ENCODE measurements around the gene GPR32. TPM values are rescaled to one million over a fixed set of nuclear protein-coding genes. Genes with fewer than 3 reads are reported as not detected.

The GPR32 gene
- total and polyA plus RNA-seq, 8 donors, result not detected

GRCh38 chr19:50794074-50794875 lies 24.0 kb downstream of the GPR32 start:
- TF ChIP-seq, protein P1, sequence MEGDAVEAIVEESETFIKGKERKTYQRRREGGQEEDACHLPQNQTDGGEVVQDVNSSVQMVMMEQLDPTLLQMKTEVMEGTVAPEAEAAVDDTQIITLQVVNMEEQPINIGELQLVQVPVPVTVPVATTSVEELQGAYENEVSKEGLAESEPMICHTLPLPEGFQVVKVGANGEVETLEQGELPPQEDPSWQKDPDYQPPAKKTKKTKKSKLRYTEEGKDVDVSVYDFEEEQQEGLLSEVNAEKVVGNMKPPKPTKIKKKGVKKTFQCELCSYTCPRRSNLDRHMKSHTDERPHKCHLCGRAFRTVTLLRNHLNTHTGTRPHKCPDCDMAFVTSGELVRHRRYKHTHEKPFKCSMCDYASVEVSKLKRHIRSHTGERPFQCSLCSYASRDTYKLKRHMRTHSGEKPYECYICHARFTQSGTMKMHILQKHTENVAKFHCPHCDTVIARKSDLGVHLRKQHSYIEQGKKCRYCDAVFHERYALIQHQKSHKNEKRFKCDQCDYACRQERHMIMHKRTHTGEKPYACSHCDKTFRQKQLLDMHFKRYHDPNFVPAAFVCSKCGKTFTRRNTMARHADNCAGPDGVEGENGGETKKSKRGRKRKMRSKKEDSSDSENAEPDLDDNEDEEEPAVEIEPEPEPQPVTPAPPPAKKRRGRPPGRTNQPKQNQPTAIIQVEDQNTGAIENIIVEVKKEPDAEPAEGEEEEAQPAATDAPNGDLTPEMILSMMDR (IDR thresholded peaks at IDR 0.05), result no peak
- DNase-seq (no peak), ATAC-seq (no peak)
- Histone ChIP-seq H3K27me3 (no peaks in the 10 kb centered on the region), H3K9me3 (no peaks in the 10 kb centered on the region), H3K36me3 (peaks cover 0 to 32% of the 10 kb centered on the region in 2 donors), H3K4me1 (no peaks in the 10 kb centered on the region), H3K4me3 (no peak overlapping the region), H3K27ac (no peak overlapping the region)
- intact Hi-C loops (cut with DNase I), result no loop called here

GRCh38 chr19:50794876-50795663 lies 24.8 kb downstream of the GPR32 start:
- Histone ChIP-seq H3K27me3 (no peaks in the 10 kb centered on the region), H3K27ac (no peak overlapping the region), H3K4me1 (no peaks in the 10 kb centered on the region), H3K4me3 (no peak overlapping the region), H3K36me3 (peaks cover 0 to 40% of the 10 kb centered on the region in 2 donors), H3K9me3 (no peaks in the 10 kb centered on the region)
- DNase-seq (no peak), ATAC-seq (no peak)
- intact Hi-C loops (cut with DNase I), result no loop called here
- TF ChIP-seq, protein P1 (IDR thresholded peaks at IDR 0.05), result no peak

GRCh38 chr19:50795664-50796073 lies 25.4 kb downstream of the GPR32 start:
- ATAC-seq (no peak), DNase-seq (no peak)
- TF ChIP-seq, protein P1 (IDR thresholded peaks at IDR 0.05), result no peak
- no peaks in the 10 kb centered on the region for H3K27me3 ChIP-seq
- intact Hi-C loops (cut with DNase I), result no loop called here
- H3K4me1 ChIP-seq, result no peaks in the 10 kb centered on the region
- H3K4me3 ChIP-seq, result no peak overlapping the region
- no peak overlapping the region for H3K27ac ChIP-seq
- peaks cover 0 to 45% of the 10 kb centered on the region in 2 donors for H3K36me3 ChIP-seq
- H3K9me3 ChIP-seq, result no peaks in the 10 kb centered on the region

DNA sequence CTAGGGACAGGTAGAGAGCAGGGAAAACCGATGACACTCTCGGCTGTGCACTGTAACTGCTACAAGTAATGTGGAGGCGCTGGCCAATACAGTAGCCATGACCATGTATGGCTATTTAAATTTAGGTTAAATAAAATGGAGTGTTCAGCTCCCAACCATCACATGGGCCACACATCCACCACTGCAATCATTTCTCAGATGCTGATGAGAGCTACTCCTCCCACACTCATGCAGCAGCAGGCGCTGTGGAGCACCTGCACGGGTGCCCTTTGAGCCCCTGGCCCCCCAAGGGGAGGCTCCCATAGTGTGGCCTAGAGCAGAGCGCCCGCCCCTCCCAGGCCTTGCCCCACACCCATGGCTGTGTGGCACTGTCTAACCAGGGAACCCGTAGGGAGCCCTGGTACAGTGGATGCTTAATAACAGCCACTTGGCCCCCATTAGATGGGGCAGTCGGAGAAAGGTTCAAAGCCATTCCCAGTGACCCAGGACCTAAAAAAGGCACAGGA lies 25.9 kb downstream of the GPR32 start:
- intact Hi-C loops (cut with DNase I), result no loop called here
- Histone ChIP-seq H3K27me3 (no peaks in the 10 kb centered on the region), H3K4me3 (no peak overlapping the region), H3K4me1 (no peaks in the 10 kb centered on the region), H3K9me3 (no peaks in the 10 kb centered on the region), H3K36me3 (peaks cover 0 to 50% of the 10 kb centered on the region in 2 donors), H3K27ac (no peak overlapping the region)
- ATAC-seq, result no peak
- no peak for DNase-seq
- TF ChIP-seq, protein P1 (IDR thresholded peaks at IDR 0.05), result no peak

Measured in left lung (tissue), 10 donors.